Measurements from ENCODE around the gene SLC12A7. TPM values are rescaled to one million over a fixed set of nuclear protein-coding genes. Genes with fewer than 3 reads are reported as not detected.

SLC12A7 gene
- total RNA-seq, 2 experiments from 2014 or later = 0.06 TPM; not detected in 1

- Histone ChIP-seq H3K27ac (ENCODE audit: low read depth, low read length, poor library complexity, severe bottlenecking) (no peak overlapping the region), H3K4me1 (ENCODE audit: insufficient read depth, low read length, poor library complexity, severe bottlenecking) (no peaks in the 10 kb centered on the region), H3K9me3 (ENCODE audit: low read length) (no peaks in the 10 kb centered on the region), H3K79me2 (ENCODE audit: insufficient read depth, low read depth, low read length) (no peaks in the 10 kb centered on the region), H3K36me3 (ENCODE audit: insufficient read depth, low read length) (no peaks in the 10 kb centered on the region), H2AFZ (ENCODE audit: low read length) (no peak overlapping the region), H3K4me2 (ENCODE audit: low read length) (no peak overlapping the region), H3K9me2 (ENCODE audit: insufficient read depth, low read length) (no peaks in the 10 kb centered on the region), H4K20me1 (ENCODE audit: insufficient read depth, low read length) (no peaks in the 10 kb centered on the region), H3K4me3 (ENCODE audit: low read depth, low read length, poor library complexity, severe bottlenecking) (no peak overlapping the region)
- intact Hi-C loops (cut with micrococcal nuclease; ENCODE audit: unreplicated experiment) = no loop called here
- BruUV-seq (replicated peaks) = no TSS peak
- no peak for DNase-seq (ENCODE audit: low spot score)
- POLR2A ChIA-PET = no interaction called here
- TF ChIP-seq, protein P1, sequence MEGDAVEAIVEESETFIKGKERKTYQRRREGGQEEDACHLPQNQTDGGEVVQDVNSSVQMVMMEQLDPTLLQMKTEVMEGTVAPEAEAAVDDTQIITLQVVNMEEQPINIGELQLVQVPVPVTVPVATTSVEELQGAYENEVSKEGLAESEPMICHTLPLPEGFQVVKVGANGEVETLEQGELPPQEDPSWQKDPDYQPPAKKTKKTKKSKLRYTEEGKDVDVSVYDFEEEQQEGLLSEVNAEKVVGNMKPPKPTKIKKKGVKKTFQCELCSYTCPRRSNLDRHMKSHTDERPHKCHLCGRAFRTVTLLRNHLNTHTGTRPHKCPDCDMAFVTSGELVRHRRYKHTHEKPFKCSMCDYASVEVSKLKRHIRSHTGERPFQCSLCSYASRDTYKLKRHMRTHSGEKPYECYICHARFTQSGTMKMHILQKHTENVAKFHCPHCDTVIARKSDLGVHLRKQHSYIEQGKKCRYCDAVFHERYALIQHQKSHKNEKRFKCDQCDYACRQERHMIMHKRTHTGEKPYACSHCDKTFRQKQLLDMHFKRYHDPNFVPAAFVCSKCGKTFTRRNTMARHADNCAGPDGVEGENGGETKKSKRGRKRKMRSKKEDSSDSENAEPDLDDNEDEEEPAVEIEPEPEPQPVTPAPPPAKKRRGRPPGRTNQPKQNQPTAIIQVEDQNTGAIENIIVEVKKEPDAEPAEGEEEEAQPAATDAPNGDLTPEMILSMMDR (conservative IDR thresholded peaks at IDR 0.05; ENCODE audit: low read length) = no peak
- TF ChIP-seq EZH2phosphoT487 (IDR thresholded peaks at IDR 0.05; ENCODE audit: borderline replicate concordance, low read depth, low read length) = no peak
- CTCF ChIA-PET (ENCODE audit: unreplicated experiment) = no interaction called here
Observed at GRCh38 chr5:1028481-1029281, 83.2 kb downstream of the SLC12A7 start.

DNA sequence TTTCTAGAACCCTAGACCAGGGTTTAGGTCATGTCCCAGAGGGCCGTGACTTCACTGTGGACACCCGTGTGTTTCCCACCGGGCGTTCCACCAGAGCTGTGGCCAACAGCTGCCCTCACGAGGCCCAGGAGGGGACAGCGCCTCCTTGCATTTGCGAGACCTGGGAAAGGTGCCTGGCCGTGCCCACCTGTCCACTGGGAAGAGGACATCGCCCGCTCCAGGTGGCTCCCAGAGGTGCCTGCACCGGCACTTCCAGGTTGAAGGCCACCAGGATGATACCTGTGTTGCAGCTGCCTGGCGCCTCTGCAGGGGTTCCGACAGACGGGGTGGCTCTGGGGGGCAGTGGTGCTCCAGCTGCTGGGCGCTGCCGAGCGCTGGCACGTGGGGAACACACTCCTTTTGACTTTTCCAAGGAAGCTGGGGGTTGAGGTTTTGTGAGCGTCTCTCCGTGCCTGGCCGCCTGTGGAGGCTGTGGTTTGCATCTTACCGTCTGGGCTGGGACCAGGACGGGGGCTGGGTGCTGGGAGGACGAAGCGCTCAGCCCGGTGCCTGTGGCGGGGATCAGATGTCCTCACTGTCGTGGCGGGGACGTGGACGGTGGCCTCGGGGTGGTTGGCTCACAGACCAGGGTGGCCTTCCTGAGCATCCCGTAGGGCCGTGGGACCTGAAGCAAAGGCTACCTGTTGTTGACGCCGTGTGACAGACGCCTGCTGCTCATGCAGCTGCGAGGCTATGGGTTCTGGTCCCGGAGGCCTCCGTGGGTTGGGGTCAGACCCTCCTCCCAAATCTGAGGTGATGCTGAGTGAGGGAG is 84.0 kb downstream of the SLC12A7 start:
- no peak overlapping the region for H3K27ac ChIP-seq (ENCODE audit: low read depth, low read length, poor library complexity, severe bottlenecking)
- no peaks in the 10 kb centered on the region for H3K9me2 ChIP-seq (ENCODE audit: insufficient read depth, low read length)
- no peaks in the 10 kb centered on the region for H3K79me2 ChIP-seq (ENCODE audit: insufficient read depth, low read depth, low read length)
- H3K4me1 ChIP-seq (ENCODE audit: insufficient read depth, low read length, poor library complexity, severe bottlenecking) = no peaks in the 10 kb centered on the region
- H3K4me2 ChIP-seq (ENCODE audit: low read length) = no peak overlapping the region
- ChIA-PET POLR2A (no interaction called here), CTCF (ENCODE audit: unreplicated experiment) (no interaction called here)
- DNase-seq (ENCODE audit: low spot score) = no peak
- H4K20me1 ChIP-seq (ENCODE audit: insufficient read depth, low read length) = no peaks in the 10 kb centered on the region
- TF ChIP-seq, protein P1 (conservative IDR thresholded peaks at IDR 0.05; ENCODE audit: low read length) = no peak
- no peak for TF ChIP-seq EZH2phosphoT487 (IDR thresholded peaks at IDR 0.05; ENCODE audit: borderline replicate concordance, low read depth, low read length)
- intact Hi-C loops (cut with micrococcal nuclease; ENCODE audit: unreplicated experiment) = no loop called here
- H3K36me3 ChIP-seq (ENCODE audit: insufficient read depth, low read length) = no peaks in the 10 kb centered on the region
- H2AFZ ChIP-seq (ENCODE audit: low read length) = no peak overlapping the region
- no TSS peak for BruUV-seq (replicated peaks)
- no peaks in the 10 kb centered on the region for H3K9me3 ChIP-seq (ENCODE audit: low read length)
- H3K4me3 ChIP-seq (ENCODE audit: low read depth, low read length, poor library complexity, severe bottlenecking) = no peak overlapping the region
